SK-N-SH (cell line): Measurements from ENCODE around the gene AARS2. TPM values are rescaled to one million over a fixed set of nuclear protein-coding genes. Genes with fewer than 3 reads are reported as not detected.
A peak's percentile ranks its signal among the peaks of the same experiment; 100 is the strongest.

Source experiments
- CTCF ChIA-PET: fragments of 300-600, 350-600 bp; formaldehyde crosslinking; extraction: SDS; loops from one replicate; lab custom pipeline; 2021; lab: Yijun Ruan, JAX
- POLR2A ChIA-PET: fragments of 350-600 bp; sonication (Branson Sonifier 250); formaldehyde crosslinking; extraction: SDS; loops from one replicate; lab custom pipeline; 2020; ENCODE audit warnings: antibody characterized with exemption, inconsistent platforms; lab: Yijun Ruan, JAX
- DNase-seq: peaks from one replicate; pipeline ENCODE4 v3.0.0; 2012
- H2AFZ ChIP-seq: fragments of 200-600 bp; sonication (generic); 2 replicates; pipeline ENCODE4 v1.8.1; 2016; ENCODE audit warnings: antibody characterized with exemption, mild to moderate bottlenecking, low read depth
- H3F3A ChIP-seq: fragments of 200-600 bp; sonication (generic); replicated peaks from 2 replicates; pipeline ENCODE3; 2016; ENCODE audit warnings: antibody characterized with exemption, mild to moderate bottlenecking; ENCODE audit not compliant: insufficient read depth
- H3K27ac ChIP-seq, 2 experiments: fragments of 200-500 bp in 1 of 2; fragments of 200-600 bp in 1 of 2; sonication (Bioruptor generic) in 1 of 2; sonication (generic), shearing (Covaris generic) in 1 of 2; 2 replicates each; pipeline versions ENCODE4 v1.5.1 to v1.6.1; 2014 to 2016; ENCODE audit warnings: low read depth in 2 of 2, inconsistent platforms in 1 of 2, low read length in 1 of 2, mild to moderate bottlenecking in 1 of 2, mixed read lengths in 1 of 2
- H3K27me3 ChIP-seq: fragments of 200-600 bp; sonication (generic), shearing (Covaris generic); 2 replicates; pipeline ENCODE4 v1.6.1; 2016; ENCODE audit warnings: mixed run types; ENCODE audit not compliant: insufficient read depth
- H3K36me3 ChIP-seq, 2 experiments: fragments of 200-500 bp in 1 of 2; fragments of 200-600 bp in 1 of 2; sonication (Bioruptor generic) in 1 of 2; sonication (generic) in 1 of 2; replicated peaks in 1 of 2; 2 replicates each; pipeline versions ENCODE3 to v1.5.1; 2014 to 2016; ENCODE audit warnings: low read length in 1 of 2, mild to moderate bottlenecking in 1 of 2; ENCODE audit not compliant: insufficient read depth in 2 of 2, control insufficient read depth in 1 of 2
- H3K4me1 ChIP-seq, 2 experiments: fragments of 200-500 bp in 1 of 2; fragments of 200-600 bp in 1 of 2; sonication (Bioruptor generic) in 1 of 2; sonication (generic), shearing (Covaris generic) in 1 of 2; 2 replicates each; pipeline versions ENCODE4 v1.5.1 to v1.6.1; 2014 to 2016; ENCODE audit warnings: low read depth in 1 of 2, low read length in 1 of 2, mixed run types in 1 of 2; ENCODE audit not compliant: insufficient read depth in 2 of 2, control insufficient read depth in 1 of 2
- H3K4me2 ChIP-seq: fragments of 200-600 bp; sonication (generic), shearing (Covaris generic); 2 replicates; pipeline ENCODE4 v1.6.1; 2017; ENCODE audit warnings: mixed run types
- H3K4me3 ChIP-seq, 2 experiments: fragments of 200-500 bp in 1 of 2; fragments of 200-600 bp in 1 of 2; sonication (Bioruptor generic) in 1 of 2; sonication (generic), shearing (Covaris generic) in 1 of 2; 2 replicates each; pipeline versions ENCODE4 v1.5.1 to v1.8.1; 2014 to 2016; ENCODE audit warnings: low read depth in 2 of 2, inconsistent platforms in 1 of 2, low read length in 1 of 2, mild to moderate bottlenecking in 1 of 2, mixed read lengths in 1 of 2, moderate library complexity in 1 of 2
- H3K79me2 ChIP-seq: fragments of 200-600 bp; sonication (generic); 2 replicates; pipeline ENCODE4 v1.8.1; 2017; ENCODE audit warnings: mild to moderate bottlenecking; ENCODE audit not compliant: insufficient read depth
- H3K9ac ChIP-seq: fragments of 200-600 bp; sonication (generic); 2 replicates; pipeline ENCODE4 v1.6.1; 2017; ENCODE audit warnings: mixed run types
- H3K9me2 ChIP-seq: fragments of 200-600 bp; sonication (generic); 2 replicates; pipeline ENCODE4 v1.6.1; 2017; ENCODE audit warnings: mixed run types
- H3K9me3 ChIP-seq: fragments of 200-600 bp; sonication (generic); 2 replicates; pipeline ENCODE4 v1.6.1; 2017; ENCODE audit warnings: mixed run types, mild to moderate bottlenecking, moderate library complexity
- H4K20me1 ChIP-seq: fragments of 200-600 bp; sonication (generic); 2 replicates; pipeline ENCODE4 v1.6.1; 2017; ENCODE audit warnings: mild to moderate bottlenecking, mixed run types; ENCODE audit not compliant: insufficient read depth
- ELF1 ChIP-seq: IDR thresholded peaks from 2 replicates; pipeline ENCODE4 v1.4.0; 2012
- FOXJ3 ChIP-seq: sonication (generic); formaldehyde crosslinking; IDR thresholded peaks from 2 replicates; pipeline ENCODE4 v1.5.1; 2020; ENCODE audit warnings: mild to moderate bottlenecking, missing genetic modification reagents
- GATA2 ChIP-seq: sonication (generic); formaldehyde crosslinking; IDR thresholded peaks from 2 replicates; pipeline ENCODE4 v1.5.0; 2020; ENCODE audit warnings: mild to moderate bottlenecking, missing genetic modification reagents
- MAX ChIP-seq: IDR thresholded peaks from 2 replicates; pipeline ENCODE4 v1.4.0; 2012; ENCODE audit warnings: low read depth
- MEF2A ChIP-seq: IDR thresholded peaks from 2 replicates; pipeline ENCODE4 v1.4.0; 2012; ENCODE audit warnings: low read depth, borderline replicate concordance
- MXI1 ChIP-seq: IDR thresholded peaks from 2 replicates; pipeline ENCODE4 v1.6.1; 2012; ENCODE audit warnings: mild to moderate bottlenecking, low read depth, low read length, improper control_type of control experiment
- POLR2AphosphoS5 ChIP-seq: IDR thresholded peaks from 2 replicates; pipeline ENCODE4 v1.6.1; 2012; ENCODE audit warnings: low read depth, low read length
- REST ChIP-seq: IDR thresholded peaks from 2 replicates; pipeline ENCODE4 v1.6.1; 2012; ENCODE audit warnings: mild to moderate bottlenecking, low read depth, low read length, moderate library complexity
- SMC3 ChIP-seq: IDR thresholded peaks from 2 replicates; pipeline ENCODE4 v1.6.1; 2012; ENCODE audit warnings: low read depth, low read length, improper control_type of control experiment
- ZBTB33 ChIP-seq: IDR thresholded peaks from 2 replicates; pipeline ENCODE4 v1.4.0; 2012; ENCODE audit warnings: low read depth, borderline replicate concordance
- WGBS: methylation state at CpG from one replicate; pipeline ENCODE4 v1.1.6; 2017; ENCODE audit warnings: low lambda C conversion rate; 5-methylcytosine and 5-hydroxymethylcytosine counted together
- polyA plus RNA-seq, 3 experiments: library from polyadenylated mRNA; depleted of rRNA; stranded (reverse); fragments of >200 nt; gene quantifications; 2 replicates each; pipeline ENCODE4 v1.2.3, GENCODE V29; 2012

AARS2 gene
- polyA plus RNA-seq, 1 of the 3 experiments (the other 2 are of a cell fraction) = 9.5 TPM

- H3K27ac ChIP-seq = no peak overlapping the region; a peak in 2 of 4 replicates
- peaks cover 52 to 61% of the 10 kb centered on the region in 2 experiments for H3K36me3 ChIP-seq
- ChIA-PET POLR2A (interaction anchor here (0.5 to 3.8 kb wide), 6 partner anchors 8 to 49 kb away, joined by 3 to 98 read pairs (median 4); partner anchors contain the start of gene HSP90AB1), CTCF (interaction anchor here (0.8 to 7.1 kb wide), 10 partner anchors 7 to 143 kb away, joined by 3 to 90 read pairs (median 24); partner anchors contain the start of genes HSP90AB1, NFKBIE and SPATS1)
- H3K4me3 ChIP-seq = no peak overlapping the region
- TF ChIP-seq GATA2 (no peak), ELF1 (peak; percentile 27; the same call in 1 of the 2 replicates), MXI1 (no peak), POLR2AphosphoS5 (no peak), MEF2A (no peak), FOXJ3 (CRISPR knock-in tag) (no peak), ZBTB33 (peak; percentile 47; the same call in 1 of the 2 replicates), REST (no peak), SMC3 (no peak), MAX (no peak)
- H4K20me1 ChIP-seq = peaks cover 72% of the 10 kb centered on the region
- no peaks in the 10 kb centered on the region for H3K9me2 ChIP-seq
- H3K9me3 ChIP-seq = no peaks in the 10 kb centered on the region
- WGBS = 76% methylated on average over 12 of the region's 12 CpGs
- DNase-seq = no peak
- peaks cover 68% of the 10 kb centered on the region for H3F3A ChIP-seq
- H2AFZ ChIP-seq = no peak overlapping the region
- no peak overlapping the region for H3K9ac ChIP-seq
- H3K4me2 ChIP-seq = no peak overlapping the region; the same call in 1 of the 2 replicates
- peaks cover 7 to 43% of the 10 kb centered on the region in 2 experiments; a peak in 3 of 4 replicates for H3K4me1 ChIP-seq
- peaks cover 71% of the 10 kb centered on the region for H3K79me2 ChIP-seq
- H3K27me3 ChIP-seq = no peaks in the 10 kb centered on the region
Observed at GRCh38 chr6:44254191-44255104, 58.7 kb downstream of the AARS2 start.
